Gastroesophageal sphincter (tissue), 4 donors: ENCODE results near the gene TXNL4A. TPM values are rescaled to one million over a fixed set of nuclear protein-coding genes. Genes with fewer than 3 reads are reported as not detected.

Experiments used
- ATAC-seq: fragments of 150-250 bp; one replicate; pipeline ENCODE4 v1.9.1; 2016; ENCODE audit warnings: mild to moderate bottlenecking, moderate library complexity
- H3K27ac ChIP-seq, 4 donors: fragments of 200-600 bp; sonication (generic) in 3 of 4; 1 replicate in 3 of 4; 2 replicates in 1 of 4; pipeline ENCODE4 v1.5.1; 2016 to 2019
- H3K27me3 ChIP-seq: fragments of 200-600 bp; sonication (generic); one replicate; pipeline ENCODE4 v1.5.1; 2019
- H3K36me3 ChIP-seq, 2 donors: fragments of 200-600 bp; sonication (generic); one replicate each; pipeline ENCODE4 v1.5.1; 2019; ENCODE audit warnings: control low read depth in 1 of 2
- H3K4me1 ChIP-seq, 3 donors: fragments of 200-600 bp; sonication (generic); 1 replicate in 2 of 3; 2 replicates in 1 of 3; pipeline ENCODE4 v1.5.1; 2016 to 2019; ENCODE audit warnings: control low read depth in 2 of 3
- H3K4me3 ChIP-seq, 2 donors: fragments of 200-600 bp; sonication (generic); one replicate each; pipeline ENCODE4 v1.5.1; 2019; ENCODE audit warnings: mild to moderate bottlenecking in 1 of 2, moderate library complexity in 1 of 2
- H3K9me3 ChIP-seq, 3 donors: fragments of 200-600 bp; sonication (generic); one replicate each; pipeline ENCODE4 v1.5.1; 2017 to 2019; ENCODE audit warnings: control low read depth in 2 of 3
- EP300 ChIP-seq: sonication (generic); formaldehyde crosslinking; IDR thresholded peaks from one replicate; pipeline ENCODE4 v1.6.1; 2017; ENCODE audit warnings: antibody characterized with exemption, mild to moderate bottlenecking
- POLR2A ChIP-seq, 2 donors: fragments of 450-650 bp; IDR thresholded peaks; one replicate each; pipeline ENCODE4 v1.6.1; 2017; ENCODE audit warnings: antibody characterized with exemption in 2 of 2, mild to moderate bottlenecking in 2 of 2, moderate library complexity in 1 of 2
- POLR2AphosphoS5 ChIP-seq: sonication (generic); formaldehyde crosslinking; IDR thresholded peaks from one replicate; pipeline ENCODE4 v1.6.1; 2017; ENCODE audit warnings: antibody characterized with exemption
- WGBS, 2 donors: methylation state at CpG; one replicate each; pipeline ENCODE4 v1.1.5; 2018; ENCODE audit warnings: low coverage in 1 of 2; 5-methylcytosine and 5-hydroxymethylcytosine counted together
- total RNA-seq, 4 donors: library from RNA; depleted of rRNA; stranded (reverse); fragments of >200 nt; gene quantifications; one replicate each; pipeline ENCODE4 v1.1.0, GENCODE V29; 2016
- TF ChIP-seq, protein P1 (sequence below), 4 experiments: fragments of 200-600 bp in 2 of 4; fragments of 450-650 bp in 2 of 4; sonication (generic) in 1 of 4; IDR thresholded peaks; one replicate each; pipeline ENCODE4 v1.5.1; 2017 to 2019; ENCODE audit warnings: antibody characterized with exemption in 4 of 4, mild to moderate bottlenecking in 2 of 4, moderate library complexity in 2 of 4

TXNL4A gene, protein sequence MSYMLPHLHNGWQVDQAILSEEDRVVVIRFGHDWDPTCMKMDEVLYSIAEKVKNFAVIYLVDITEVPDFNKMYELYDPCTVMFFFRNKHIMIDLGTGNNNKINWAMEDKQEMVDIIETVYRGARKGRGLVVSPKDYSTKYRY
- total RNA-seq = 10 to 100 TPM; 20.4 to 55.3 (median 39.6) TPM

DNA sequence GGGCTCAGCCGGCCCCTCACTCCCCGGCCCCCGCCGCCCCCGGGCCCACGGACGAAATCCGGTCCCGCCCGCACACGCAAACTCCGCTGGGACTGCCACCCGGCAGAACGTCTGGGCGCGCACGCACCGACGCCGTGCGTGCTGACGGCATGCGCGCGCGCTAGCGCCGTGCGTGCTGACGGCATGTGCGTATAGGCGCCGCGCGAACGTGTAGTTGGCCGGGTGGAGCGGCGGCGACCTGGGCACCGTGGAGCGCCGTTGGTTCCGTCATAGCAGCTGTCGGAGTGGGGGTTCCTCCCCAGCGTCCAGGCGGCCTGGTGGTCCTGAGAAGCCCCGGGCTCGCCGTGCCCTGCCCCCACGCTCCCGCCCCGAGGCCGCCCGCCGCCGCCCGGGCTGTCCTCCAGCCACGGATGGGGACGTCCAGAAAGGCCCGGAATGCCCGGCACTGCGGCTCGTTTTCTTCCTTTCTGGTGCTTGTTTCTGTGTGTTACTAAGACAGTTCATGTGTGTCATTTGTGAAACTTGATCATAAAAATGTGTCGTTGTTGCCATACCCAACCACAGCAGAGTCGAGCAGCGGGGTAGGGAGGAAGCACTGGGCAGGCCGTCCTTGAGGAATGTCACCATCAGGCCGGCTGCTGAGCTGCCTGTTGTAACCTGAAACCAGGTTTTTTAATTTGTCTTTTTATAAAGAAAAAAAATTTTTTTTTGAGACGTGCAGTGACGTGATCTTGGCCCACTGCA lies at the start of gene TXNL4A:
TXNL4A (minus strand) TSS at position 113 of the 744 bp plus-strand sequence. CDS start 171 bp downstream, outside the sequence.
- H3K4me1 ChIP-seq = peaks cover 0 to 37% (median 12%) of the 10 kb centered on the region in 3 donors
- H3K36me3 ChIP-seq = peaks cover 0 to 21% of the 10 kb centered on the region in 2 donors
- no peaks in the 10 kb centered on the region for H3K27me3 ChIP-seq
- peak within 1 kb of the TSS; percentile 90 to 99 (median 98) for H3K27ac ChIP-seq
- ATAC-seq = peak; percentile 97
- WGBS, 2 donors = 0 to 1% methylated on average over 7 of the region's 71 CpGs
- peak; percentile 85 to 96 for TF ChIP-seq POLR2A (IDR thresholded peaks at IDR 0.05)
- TF ChIP-seq, protein P1, sequence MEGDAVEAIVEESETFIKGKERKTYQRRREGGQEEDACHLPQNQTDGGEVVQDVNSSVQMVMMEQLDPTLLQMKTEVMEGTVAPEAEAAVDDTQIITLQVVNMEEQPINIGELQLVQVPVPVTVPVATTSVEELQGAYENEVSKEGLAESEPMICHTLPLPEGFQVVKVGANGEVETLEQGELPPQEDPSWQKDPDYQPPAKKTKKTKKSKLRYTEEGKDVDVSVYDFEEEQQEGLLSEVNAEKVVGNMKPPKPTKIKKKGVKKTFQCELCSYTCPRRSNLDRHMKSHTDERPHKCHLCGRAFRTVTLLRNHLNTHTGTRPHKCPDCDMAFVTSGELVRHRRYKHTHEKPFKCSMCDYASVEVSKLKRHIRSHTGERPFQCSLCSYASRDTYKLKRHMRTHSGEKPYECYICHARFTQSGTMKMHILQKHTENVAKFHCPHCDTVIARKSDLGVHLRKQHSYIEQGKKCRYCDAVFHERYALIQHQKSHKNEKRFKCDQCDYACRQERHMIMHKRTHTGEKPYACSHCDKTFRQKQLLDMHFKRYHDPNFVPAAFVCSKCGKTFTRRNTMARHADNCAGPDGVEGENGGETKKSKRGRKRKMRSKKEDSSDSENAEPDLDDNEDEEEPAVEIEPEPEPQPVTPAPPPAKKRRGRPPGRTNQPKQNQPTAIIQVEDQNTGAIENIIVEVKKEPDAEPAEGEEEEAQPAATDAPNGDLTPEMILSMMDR (IDR thresholded peaks at IDR 0.05) = no peak
- no peak for TF ChIP-seq EP300
- peak; percentile 92 for TF ChIP-seq POLR2AphosphoS5
- no peaks in the 10 kb centered on the region for H3K9me3 ChIP-seq
- peak within 1 kb of the TSS; percentile 84 to 94 for H3K4me3 ChIP-seq

DNA sequence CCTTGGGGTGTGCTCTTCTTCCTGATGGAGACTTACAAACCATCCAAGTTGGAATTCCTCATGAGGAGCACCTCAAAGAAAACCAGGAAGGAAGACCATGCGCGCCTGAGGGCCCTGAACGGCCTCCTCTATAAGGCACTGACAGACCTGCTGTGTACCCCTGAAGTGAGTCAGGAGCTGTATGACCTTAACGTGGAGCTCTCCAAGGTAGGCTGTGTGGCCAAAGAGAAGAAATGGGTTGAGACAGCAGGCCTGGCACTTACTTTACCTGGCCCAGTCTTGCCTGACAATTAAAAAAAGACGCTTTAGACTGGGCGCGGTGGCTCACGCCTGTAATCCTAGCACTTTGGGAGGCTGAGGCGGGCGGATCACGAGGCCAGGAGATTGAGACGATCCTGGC lies 48.9 kb upstream of the TXNL4A start:
- H3K4me1 ChIP-seq = peaks cover 0 to 25% (median 7%) of the 10 kb centered on the region in 3 donors
- no peaks in the 10 kb centered on the region for H3K9me3 ChIP-seq
- H3K27me3 ChIP-seq = no peaks in the 10 kb centered on the region
- TF ChIP-seq EP300 = no peak
- TF ChIP-seq POLR2AphosphoS5 = no peak
- TF ChIP-seq POLR2A (IDR thresholded peaks at IDR 0.05) = no peak
- TF ChIP-seq, protein P1 (IDR thresholded peaks at IDR 0.05) = no peak
- ATAC-seq = no peak
- WGBS, 2 donors = 76% methylated on average over 2 of the region's 12 CpGs; no CpG with 5 or more reads in 1 of the 2 donors
- no peak overlapping the region for H3K27ac ChIP-seq
- H3K36me3 ChIP-seq = peaks cover 0 to 44% of the 10 kb centered on the region in 2 donors
- no peak overlapping the region for H3K4me3 ChIP-seq

DNA sequence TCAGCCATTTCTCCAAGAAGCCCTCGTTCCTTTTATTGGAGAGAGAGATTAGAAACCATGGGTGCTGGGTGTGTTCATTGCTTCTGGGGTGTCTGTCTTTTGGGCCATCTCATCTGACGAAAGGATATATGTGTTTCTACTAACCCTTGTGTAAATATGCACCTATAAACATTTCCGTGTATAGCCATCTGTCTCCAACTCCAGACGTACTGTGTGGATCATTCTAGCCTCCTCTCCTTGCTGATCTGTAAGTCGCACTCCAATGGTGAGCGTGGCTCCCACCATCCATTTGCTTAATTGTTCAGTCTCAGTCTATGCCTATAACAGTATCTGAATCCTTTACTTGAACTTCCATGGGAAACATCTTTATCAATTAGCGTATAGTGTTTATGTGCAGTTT lies 47.6 kb upstream of the TXNL4A start:
- no peak for ATAC-seq

DNA sequence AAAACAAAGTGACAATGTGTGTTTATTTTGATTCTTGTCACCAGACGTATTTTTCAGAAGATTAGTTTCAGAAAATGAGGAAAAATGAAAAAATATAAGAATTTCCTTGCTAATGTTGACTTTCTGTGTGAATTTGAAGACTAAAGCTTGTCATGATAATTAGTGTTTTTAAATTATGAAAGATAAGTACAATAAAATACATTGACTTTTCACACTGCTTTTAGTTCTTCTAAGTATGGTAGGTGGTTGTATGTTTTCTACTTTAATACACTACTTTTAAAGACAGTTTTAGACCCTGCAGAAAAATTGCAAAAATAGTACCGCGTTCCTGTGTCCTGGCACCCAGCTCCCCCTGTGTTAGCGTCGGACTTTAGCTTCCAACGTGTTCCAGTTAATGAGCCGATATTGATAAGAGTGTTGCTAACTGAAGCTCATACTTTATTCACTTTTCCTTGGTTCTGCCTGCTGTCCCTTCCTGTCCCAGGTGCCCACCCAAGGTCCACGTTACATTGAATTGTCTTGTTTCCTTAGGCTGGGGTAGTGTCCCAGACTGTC lies 46.6 kb upstream of the TXNL4A start:
- H3K4me3 ChIP-seq = peak overlapping the region; percentile 61 to 74
- H3K27ac ChIP-seq = peak overlapping the region; percentile 44 to 91 (median 88)
- ATAC-seq = no peak
- no peaks in the 10 kb centered on the region for H3K27me3 ChIP-seq
- WGBS, 2 donors = 0 to 10% methylated on average over 7 to 8 of the region's 8 CpGs
- peaks cover 0 to 25% (median 7%) of the 10 kb centered on the region in 3 donors for H3K4me1 ChIP-seq
- TF ChIP-seq POLR2A (IDR thresholded peaks at IDR 0.05) = no peak
- no peak for TF ChIP-seq EP300
- TF ChIP-seq POLR2AphosphoS5 = no peak
- TF ChIP-seq, protein P1 (IDR thresholded peaks at IDR 0.05) = no peak
- peaks cover 0 to 29% of the 10 kb centered on the region in 2 donors for H3K36me3 ChIP-seq
- peaks cover 0 to 5% (median 0%) of the 10 kb centered on the region in 3 donors for H3K9me3 ChIP-seq

More for the DNA sequence above, 47.6 kb upstream of the TXNL4A start:
- H3K9me3 ChIP-seq = no peaks in the 10 kb centered on the region
- H3K36me3 ChIP-seq = peaks cover 0 to 36% of the 10 kb centered on the region in 2 donors
- no peaks in the 10 kb centered on the region for H3K27me3 ChIP-seq
- 90 to 91% methylated on average over 7 of the region's 7 CpGs for WGBS, 2 donors
- H3K4me3 ChIP-seq = no peak overlapping the region
- no peak overlapping the region for H3K27ac ChIP-seq
- peaks cover 0 to 25% (median 7%) of the 10 kb centered on the region in 3 donors for H3K4me1 ChIP-seq
- TF ChIP-seq POLR2A (IDR thresholded peaks at IDR 0.05) (no peak), EP300 (no peak), POLR2AphosphoS5 (no peak)
- TF ChIP-seq, protein P1 (IDR thresholded peaks at IDR 0.05) = no peak
